ENCODE data around the gene SMAD3. TPM values are rescaled to one million over a fixed set of nuclear protein-coding genes. Genes with fewer than 3 reads are reported as not detected.

SMAD3 gene
- total RNA-seq, 4 donors from 2014 or later: 21.2 to 32.3 (median 24.2) TPM

DNA sequence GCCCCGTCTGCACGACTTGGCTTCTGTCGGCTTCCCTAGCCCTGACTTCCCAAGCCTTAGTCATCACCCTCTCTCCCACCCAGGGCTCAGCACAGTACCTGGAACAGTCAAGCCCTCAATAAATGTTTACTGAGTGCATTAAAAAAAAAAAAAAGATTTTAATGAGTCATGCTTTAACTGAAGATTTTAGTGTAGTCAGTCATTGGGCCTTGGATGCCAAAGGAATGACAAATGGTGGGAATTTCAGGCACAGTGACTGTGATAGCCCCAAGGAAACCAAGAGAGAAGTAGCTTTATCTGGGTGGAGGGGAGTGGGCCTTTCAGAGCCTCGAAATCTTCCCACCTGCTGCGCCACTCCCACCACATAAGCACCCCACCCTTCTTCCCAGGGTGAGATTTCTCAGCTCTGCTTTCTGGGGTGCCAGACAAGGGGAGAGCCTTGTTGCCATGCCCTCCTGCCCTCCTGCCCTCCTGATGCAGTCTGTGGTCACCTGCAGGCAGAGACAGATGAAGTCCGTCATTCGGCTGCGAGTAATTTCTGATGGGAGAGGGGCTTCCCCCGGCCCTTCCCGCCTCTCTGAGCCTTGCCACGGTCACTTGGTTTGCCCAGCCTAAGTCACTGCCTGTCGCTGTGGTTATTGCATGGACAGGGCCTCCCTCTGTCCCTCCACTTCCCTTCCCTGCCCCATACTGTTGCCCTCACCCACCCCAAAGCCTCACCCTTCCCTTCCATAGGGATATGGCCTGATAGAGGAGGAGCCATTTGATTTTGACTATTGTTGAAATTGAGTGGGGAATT is 41.8 kb downstream of the SMAD3 start:
- Histone ChIP-seq H3K36me3 (no peaks in the 10 kb centered on the region), H3K27ac (replicated peaks in 1 of 4) (peak overlapping the region; percentile 79 to 88 (median 83)), H3K4me1 (peaks cover 71 to 87% (median 79%) of the 10 kb centered on the region in 4 donors), H3K4me3 (no peak overlapping the region), H3K9me3 (no peaks in the 10 kb centered on the region), H3K27me3 (no peaks in the 10 kb centered on the region)
- intact Hi-C loops (cut with DNase I): no loop called here
- TF ChIP-seq POLR2A (IDR thresholded peaks at IDR 0.05; ENCODE audit: low read depth) (no peak), POLR2AphosphoS5 (IDR thresholded peaks at IDR 0.05) (peak; percentile 66 to 74), EP300 (IDR thresholded peaks at IDR 0.05) (no peak)
- TF ChIP-seq, protein P1, sequence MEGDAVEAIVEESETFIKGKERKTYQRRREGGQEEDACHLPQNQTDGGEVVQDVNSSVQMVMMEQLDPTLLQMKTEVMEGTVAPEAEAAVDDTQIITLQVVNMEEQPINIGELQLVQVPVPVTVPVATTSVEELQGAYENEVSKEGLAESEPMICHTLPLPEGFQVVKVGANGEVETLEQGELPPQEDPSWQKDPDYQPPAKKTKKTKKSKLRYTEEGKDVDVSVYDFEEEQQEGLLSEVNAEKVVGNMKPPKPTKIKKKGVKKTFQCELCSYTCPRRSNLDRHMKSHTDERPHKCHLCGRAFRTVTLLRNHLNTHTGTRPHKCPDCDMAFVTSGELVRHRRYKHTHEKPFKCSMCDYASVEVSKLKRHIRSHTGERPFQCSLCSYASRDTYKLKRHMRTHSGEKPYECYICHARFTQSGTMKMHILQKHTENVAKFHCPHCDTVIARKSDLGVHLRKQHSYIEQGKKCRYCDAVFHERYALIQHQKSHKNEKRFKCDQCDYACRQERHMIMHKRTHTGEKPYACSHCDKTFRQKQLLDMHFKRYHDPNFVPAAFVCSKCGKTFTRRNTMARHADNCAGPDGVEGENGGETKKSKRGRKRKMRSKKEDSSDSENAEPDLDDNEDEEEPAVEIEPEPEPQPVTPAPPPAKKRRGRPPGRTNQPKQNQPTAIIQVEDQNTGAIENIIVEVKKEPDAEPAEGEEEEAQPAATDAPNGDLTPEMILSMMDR (IDR thresholded peaks at IDR 0.05): no peak
- DNase-seq (ENCODE audit: extremely low spot score): no peak
- 61% methylated on average over 12 of the region's 12 CpGs for WGBS

DNA sequence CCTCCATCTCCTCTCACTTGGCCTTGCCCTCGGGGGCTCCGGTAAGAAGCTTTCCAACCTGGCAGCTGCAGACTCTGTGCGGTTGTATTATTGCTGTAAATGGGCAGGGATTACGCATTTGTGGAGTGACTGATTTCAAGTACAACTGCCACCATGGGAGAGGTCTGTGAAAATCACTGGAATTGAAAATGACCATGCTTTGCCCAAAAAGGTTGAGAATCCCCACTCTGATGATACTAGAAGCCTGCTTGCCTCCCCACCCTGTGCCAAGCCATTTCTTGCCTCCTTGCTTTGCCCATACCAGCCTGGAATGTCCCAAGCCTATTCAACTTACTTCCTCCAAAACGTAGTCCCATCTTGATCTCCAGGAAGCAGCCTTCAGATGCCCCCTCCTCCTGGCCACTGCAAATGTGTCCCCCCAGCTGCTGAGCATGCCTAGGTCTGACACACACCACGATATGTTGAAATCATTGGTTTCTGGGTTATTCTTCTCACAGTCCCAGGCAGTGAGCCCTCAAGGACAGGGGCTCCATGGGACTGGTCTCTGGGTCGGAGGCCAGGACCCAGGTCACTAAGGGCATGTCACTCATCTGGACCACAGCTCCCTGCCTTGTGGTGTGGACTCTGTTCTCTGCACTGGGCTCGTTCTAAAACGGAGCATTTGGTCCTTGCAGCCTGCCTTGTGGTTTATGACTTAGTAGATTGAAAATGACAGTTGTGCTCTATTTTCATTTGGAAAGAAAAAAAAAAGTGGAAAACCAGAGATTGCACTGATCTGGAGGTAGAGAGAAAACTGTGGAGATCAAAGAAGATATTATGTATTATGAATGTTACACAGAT is 42.9 kb downstream of the SMAD3 start:
- TF ChIP-seq EP300 (IDR thresholded peaks at IDR 0.05) (no peak), POLR2A (IDR thresholded peaks at IDR 0.05; ENCODE audit: low read depth) (no peak), POLR2AphosphoS5 (IDR thresholded peaks at IDR 0.05) (no peak)
- TF ChIP-seq, protein P1 (IDR thresholded peaks at IDR 0.05): no peak
- H3K36me3 ChIP-seq: no peaks in the 10 kb centered on the region
- H3K4me1 ChIP-seq: peaks cover 67 to 79% (median 73%) of the 10 kb centered on the region in 4 donors
- H3K27ac ChIP-seq (replicated peaks in 1 of 4): peak overlapping the region; percentile 79 to 88 (median 83)
- intact Hi-C loops (cut with DNase I): no loop called here
- 78% methylated on average over 8 of the region's 9 CpGs for WGBS
- H3K4me3 ChIP-seq: no peak overlapping the region
- H3K9me3 ChIP-seq: no peaks in the 10 kb centered on the region
- H3K27me3 ChIP-seq: no peaks in the 10 kb centered on the region
- no peak for DNase-seq (ENCODE audit: extremely low spot score)

DNA sequence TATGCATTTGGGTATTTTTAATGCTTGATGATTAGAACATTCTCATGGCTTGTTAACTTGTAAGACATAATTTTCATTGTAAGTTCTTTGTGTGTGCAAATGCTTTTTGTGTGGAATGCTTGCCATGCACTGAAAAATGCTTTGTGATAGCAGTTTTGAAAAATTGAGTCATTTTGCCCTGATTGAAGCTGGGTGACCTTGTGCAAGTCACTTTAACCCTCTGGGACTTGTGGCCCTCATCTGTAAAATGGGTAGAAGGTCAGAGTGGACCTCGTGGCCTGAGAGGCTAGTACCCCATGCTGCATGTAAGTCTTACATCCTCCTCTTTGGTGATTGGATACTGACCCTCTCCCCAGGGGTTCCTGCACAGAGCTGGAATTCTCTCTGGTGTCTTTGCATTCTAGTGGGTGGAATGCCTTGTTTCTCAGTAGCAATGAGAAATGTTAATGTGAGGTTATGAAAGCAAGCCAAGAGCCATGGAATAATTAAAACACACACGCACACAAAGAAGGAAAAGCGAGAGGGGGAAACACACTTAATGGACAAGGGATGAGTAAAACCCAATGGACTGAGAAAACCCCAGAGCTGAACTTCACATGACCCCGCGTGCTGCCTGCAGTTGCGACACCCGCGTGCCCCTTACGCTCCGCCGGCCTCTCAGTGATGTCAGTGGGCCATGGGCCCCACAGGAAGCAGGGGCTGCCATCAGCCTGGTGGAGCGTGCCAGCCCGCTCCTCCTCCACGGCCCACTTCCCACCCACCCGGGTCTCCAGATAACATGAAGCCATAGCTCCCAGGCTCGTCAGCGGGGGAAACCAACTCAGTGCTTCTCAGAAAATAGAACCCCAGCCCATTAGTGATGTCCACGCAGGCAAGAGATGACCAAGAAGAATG is 44.0 kb downstream of the SMAD3 start:
- Histone ChIP-seq H3K4me1 (peaks cover 57 to 79% (median 72%) of the 10 kb centered on the region in 4 donors), H3K27me3 (no peaks in the 10 kb centered on the region), H3K27ac (replicated peaks in 1 of 4) (peak overlapping the region; percentile 46 to 88 (median 70)), H3K36me3 (no peaks in the 10 kb centered on the region), H3K9me3 (no peaks in the 10 kb centered on the region), H3K4me3 (no peak overlapping the region)
- intact Hi-C loops (cut with DNase I): no loop called here
- WGBS: 47% methylated on average over 11 of the region's 18 CpGs
- no peak for DNase-seq (ENCODE audit: extremely low spot score)
- TF ChIP-seq, protein P1 (IDR thresholded peaks at IDR 0.05): no peak
- peak; percentile 31 to 58 for TF ChIP-seq POLR2AphosphoS5 (IDR thresholded peaks at IDR 0.05)

DNA sequence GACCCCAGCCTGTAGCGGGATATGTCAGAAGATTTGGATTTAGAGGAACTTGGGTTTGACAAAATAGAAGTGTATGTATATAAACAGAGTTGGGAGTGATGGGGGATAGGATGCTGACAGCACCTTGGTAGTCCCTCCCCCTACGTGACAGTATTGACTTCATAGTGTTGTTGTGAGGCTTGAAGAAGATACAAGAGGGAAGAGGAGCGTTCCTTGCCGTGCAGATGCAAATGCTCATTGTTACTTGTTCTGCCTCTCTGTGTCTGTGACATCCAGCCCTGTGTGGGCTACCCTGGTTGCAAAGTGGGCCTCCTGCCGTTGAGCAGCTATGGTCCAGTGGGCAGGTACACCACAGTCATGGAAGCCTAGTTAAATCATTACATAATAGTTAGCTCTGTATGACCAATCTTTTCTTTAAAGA is 45.0 kb downstream of the SMAD3 start:
- peaks cover 55 to 79% (median 72%) of the 10 kb centered on the region in 4 donors for H3K4me1 ChIP-seq
- no peaks in the 10 kb centered on the region for H3K36me3 ChIP-seq
- peak overlapping the region in 3 of 4 donors; percentile 46 to 88 (median 57) for H3K27ac ChIP-seq (replicated peaks in 1 of 4)
- no peak overlapping the region for H3K4me3 ChIP-seq
- intact Hi-C loops (cut with DNase I): no loop called here
- no peak for DNase-seq (ENCODE audit: extremely low spot score)
- H3K9me3 ChIP-seq: no peaks in the 10 kb centered on the region
- WGBS: 87% methylated on average over 5 of the region's 5 CpGs
- TF ChIP-seq, protein P1 (IDR thresholded peaks at IDR 0.05): no peak
- TF ChIP-seq POLR2AphosphoS5 (IDR thresholded peaks at IDR 0.05) (no peak), POLR2A (IDR thresholded peaks at IDR 0.05; ENCODE audit: low read depth) (no peak), EP300 (IDR thresholded peaks at IDR 0.05) (no peak)
- H3K27me3 ChIP-seq: no peaks in the 10 kb centered on the region

Data from esophagus muscularis mucosa (tissue), 4 donors.